ENCODE results near the gene RPS27L.
"Not testable (repeated sequence)": the region's sequence is repeated elsewhere in the genome, so short reads cannot be mapped to it uniquely, and the experiment has no call there.

The RPS27L gene

GRCh38 chr15:63140936-63141335, 16.3 kb downstream of the RPS27L start:
- DNase-seq (ENCODE audit: low read depth, low spot score), result no peak

GRCh38 chr15:63136742-63137141, 20.5 kb downstream of the RPS27L start:
- no peak for DNase-seq (ENCODE audit: low read depth, low spot score)

GRCh38 chr15:63135804-63136203, 21.5 kb downstream of the RPS27L start:
- DNase-seq (ENCODE audit: low read depth, low spot score), result peak; percentile 20

- DNase-seq (ENCODE audit: low read depth, low spot score), result no peak
Observed at GRCh38 chr15:63135281-63135680, 22.0 kb downstream of the RPS27L start.

GRCh38 chr15:63134245-63134985, 22.9 kb downstream of the RPS27L start:
- peak; percentile 24 for DNase-seq (ENCODE audit: low read depth, low spot score)

GRCh38 chr15:63133786-63134185, 23.5 kb downstream of the RPS27L start:
- peak; percentile 49 for DNase-seq (ENCODE audit: low read depth, low spot score)

GRCh38 chr15:63126726-63127125, 30.6 kb downstream of the RPS27L start:
- DNase-seq (ENCODE audit: low read depth, low spot score), result no peak

GRCh38 chr15:63124506-63124905, 32.8 kb downstream of the RPS27L start:
- DNase-seq (ENCODE audit: low read depth, low spot score), result no peak

GRCh38 chr15:63122002-63122875, 35.0 kb downstream of the RPS27L start:
- peak; percentile 87 for DNase-seq (ENCODE audit: low read depth, low spot score)

GRCh38 chr15:63121382-63122001, 35.8 kb downstream of the RPS27L start, which contains the start of gene LACTB:
Gene LACTB, plus strand, starts transcription at chr15:63121861. Its CDS starts 11 bp downstream, at chr15:63121872.
- DNase-seq (ENCODE audit: low read depth, low spot score), result peak; percentile 95

GRCh38 chr15:63118854-63119253, 38.4 kb downstream of the RPS27L start:
- no peak for DNase-seq (ENCODE audit: low read depth, low spot score)

- no peak for DNase-seq (ENCODE audit: low read depth, low spot score)
Observed at GRCh38 chr15:63114465-63114864, 42.8 kb downstream of the RPS27L start.

- DNase-seq (ENCODE audit: low read depth, low spot score), result no peak
Observed at GRCh38 chr15:63112871-63113270, 44.4 kb downstream of the RPS27L start.

GRCh38 chr15:63111481-63111880, 45.8 kb downstream of the RPS27L start:
- DNase-seq (ENCODE audit: low read depth, low spot score), result no peak

- DNase-seq (ENCODE audit: low read depth, low spot score), result no peak
Observed at GRCh38 chr15:63110428-63111026, 46.8 kb downstream of the RPS27L start.

- DNase-seq (ENCODE audit: low read depth, low spot score), result no peak
Observed at GRCh38 chr15:63109920-63110319, 47.4 kb downstream of the RPS27L start.

- DNase-seq (ENCODE audit: low read depth, low spot score), result no peak
Observed at GRCh38 chr15:63109498-63109897, 47.8 kb downstream of the RPS27L start.

- DNase-seq (ENCODE audit: low read depth, low spot score), result peak; percentile 99
Observed at GRCh38 chr15:63107895-63108546, 49.3 kb downstream of the RPS27L start.

GRCh38 chr15:63105354-63105753, 51.9 kb downstream of the RPS27L start:
- DNase-seq (ENCODE audit: low read depth, low spot score), result not testable (repeated sequence)

- peak; percentile 46 for DNase-seq (ENCODE audit: low read depth, low spot score)
Observed at GRCh38 chr15:63104727-63105126, 52.5 kb downstream of the RPS27L start.

GRCh38 chr15:63103416-63103815, 53.9 kb downstream of the RPS27L start:
- no peak for DNase-seq (ENCODE audit: low read depth, low spot score)

All from astrocyte of the hippocampus (primary cell).